HG03378 (cell line): ENCODE measurements around the gene PALLD.
"Not testable (repeated sequence)": the region's sequence is repeated elsewhere in the genome, so short reads cannot be mapped to it uniquely, and the experiment has no call there.

ENCODE experiments used
- ATAC-seq: cut with Tn5 transposase; IDR thresholded peaks from one replicate; pipeline ENCODE4 v1.9.1; 2021; ENCODE audit warnings: mild to moderate bottlenecking, moderate library complexity; ENCODE audit not compliant: unreplicated experiment

The PALLD gene

DNA sequence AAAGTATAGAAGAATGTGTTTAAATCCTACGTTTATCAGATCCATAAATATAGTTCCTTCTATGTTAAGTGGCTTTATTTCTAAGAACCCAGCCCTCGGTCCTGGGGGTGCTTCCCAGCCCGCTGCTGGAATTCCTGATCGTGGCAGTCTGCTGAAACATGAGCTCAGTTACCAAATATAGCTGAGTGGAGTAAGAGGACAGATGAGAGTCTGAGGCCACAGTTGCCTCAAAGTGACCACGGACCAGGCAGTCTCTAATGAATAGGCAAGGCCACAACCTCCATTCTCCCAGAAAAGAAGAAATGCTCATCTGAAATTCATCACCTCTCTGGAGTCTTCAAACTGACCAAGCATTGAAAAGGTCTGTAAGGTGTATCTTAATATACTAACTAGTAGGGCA, at the start of gene PALLD:
TSS of gene PALLD (plus strand) at position 219 of the 400 bp plus-strand sequence.
- no peak for ATAC-seq

DNA sequence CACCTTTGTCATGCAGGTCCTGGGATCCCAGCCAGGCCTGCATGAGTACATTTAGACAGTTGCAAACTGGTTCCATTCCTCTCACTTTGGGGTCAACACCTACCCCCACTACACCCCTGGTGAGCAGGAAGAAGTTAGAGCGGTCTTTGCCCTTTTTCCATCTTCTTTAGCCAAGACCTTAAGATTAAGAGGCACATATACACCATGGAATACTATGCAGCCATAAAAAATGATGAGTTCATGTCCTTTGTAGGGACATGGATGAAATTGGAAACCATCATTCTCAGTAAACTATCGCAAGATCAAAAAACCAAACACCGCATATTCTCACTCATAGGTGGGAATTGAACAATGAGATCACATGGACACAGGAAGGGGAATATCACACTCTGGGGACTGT, 47.8 kb upstream of the PALLD start:
- not testable (repeated sequence) for ATAC-seq

DNA sequence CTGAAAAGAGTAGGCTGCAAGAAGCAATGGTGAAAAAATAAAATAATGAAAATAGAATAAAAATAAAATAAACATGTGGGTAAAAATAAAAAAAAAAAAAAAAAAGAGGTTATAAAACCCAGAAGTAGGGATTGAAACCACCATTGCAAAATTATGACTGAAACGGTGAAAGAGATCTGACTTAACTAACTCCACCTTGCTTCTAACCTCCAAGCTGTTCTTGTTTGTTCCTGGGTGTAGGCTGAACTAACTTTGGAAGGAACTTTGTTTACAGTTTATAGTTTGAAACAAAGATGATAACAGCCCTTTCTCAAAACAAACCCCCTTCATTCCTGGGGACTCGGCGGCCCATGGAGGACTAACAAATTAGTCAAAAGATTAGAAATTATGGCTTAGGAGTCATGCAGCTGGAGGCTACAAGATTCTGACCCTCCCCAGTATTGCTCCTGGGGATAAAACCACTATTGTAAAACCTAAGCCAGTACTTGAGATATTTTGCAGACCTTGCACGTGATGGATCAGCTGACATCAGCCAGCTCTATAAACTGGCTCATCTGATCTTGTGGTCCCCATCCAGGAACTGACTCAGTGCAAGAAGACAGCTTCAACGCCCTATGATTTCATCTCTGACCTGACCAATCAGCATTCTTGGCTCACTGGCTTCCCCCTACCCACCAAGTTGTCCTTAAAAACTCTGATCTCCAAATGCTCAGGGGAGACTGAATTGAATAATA, 47.0 kb upstream of the PALLD start:
- ATAC-seq: no peak

DNA sequence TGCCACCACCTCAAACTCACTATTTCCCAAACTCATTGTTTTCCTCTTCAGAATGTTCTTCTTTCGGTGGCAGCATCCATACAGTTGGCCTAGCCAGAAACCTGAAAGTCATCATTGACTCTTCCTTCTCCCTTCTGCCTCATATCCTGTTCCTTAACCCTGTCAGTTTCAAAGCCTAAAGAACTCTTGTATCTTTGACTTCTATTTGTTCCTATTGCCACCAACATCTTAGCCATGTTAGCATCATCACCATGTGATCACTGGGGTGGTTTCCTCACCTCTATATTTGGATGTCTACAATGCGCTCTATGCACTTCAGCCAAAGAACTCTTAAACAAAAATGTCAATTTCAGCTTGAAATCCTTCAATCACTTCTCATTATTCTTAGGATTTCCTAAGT, 45.5 kb upstream of the PALLD start:
- ATAC-seq: peak; percentile 18

DNA sequence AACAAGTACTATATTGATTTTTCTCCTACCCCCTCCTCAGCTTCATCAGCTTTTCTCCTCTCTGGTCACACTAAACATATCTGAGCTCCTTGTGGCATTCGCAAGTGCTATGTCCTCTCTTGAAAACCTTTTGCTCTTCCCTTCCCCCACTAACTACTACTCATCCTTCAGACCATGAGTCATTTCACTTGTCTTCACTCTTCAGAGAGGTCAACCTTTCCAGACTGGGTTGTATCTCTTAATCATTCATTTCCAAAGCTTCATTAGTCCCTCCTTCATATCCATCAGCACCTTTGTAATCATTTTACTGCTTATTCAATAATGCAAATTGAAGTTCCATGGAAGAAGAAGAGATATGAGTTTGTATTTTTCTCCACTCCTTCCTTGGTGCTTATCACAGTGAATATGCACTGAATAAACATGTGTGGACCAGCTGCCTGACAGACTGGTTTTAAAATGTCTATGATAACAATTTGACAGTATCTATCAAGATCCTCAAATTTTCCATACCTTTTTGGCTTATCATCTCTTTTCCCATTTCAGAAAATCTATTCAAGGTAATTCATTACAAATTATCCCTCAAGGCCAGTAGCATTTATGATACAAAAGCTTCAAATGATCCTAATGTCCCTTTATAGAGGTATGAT, 45.0 kb upstream of the PALLD start:
- peak; percentile 88 for ATAC-seq

DNA sequence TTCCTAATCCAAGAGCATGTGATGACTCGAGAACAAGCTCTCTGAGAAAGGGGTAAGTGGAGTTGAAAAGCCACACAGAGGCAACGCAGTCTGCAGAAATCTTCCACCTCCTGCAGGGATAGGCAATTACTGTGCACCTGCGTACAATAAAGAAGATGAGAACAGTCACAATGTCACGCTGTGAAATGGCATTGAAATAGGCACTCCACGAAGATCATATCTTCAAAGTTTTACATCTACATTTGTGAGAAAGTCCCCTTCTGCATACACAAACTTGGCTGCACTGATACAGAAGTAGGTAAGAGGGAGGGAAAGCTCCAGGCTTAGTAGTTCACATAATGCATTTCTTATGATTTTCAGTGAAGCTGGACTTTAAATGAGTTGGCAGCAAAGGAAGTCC, 43.7 kb upstream of the PALLD start:
- no peak for ATAC-seq

DNA sequence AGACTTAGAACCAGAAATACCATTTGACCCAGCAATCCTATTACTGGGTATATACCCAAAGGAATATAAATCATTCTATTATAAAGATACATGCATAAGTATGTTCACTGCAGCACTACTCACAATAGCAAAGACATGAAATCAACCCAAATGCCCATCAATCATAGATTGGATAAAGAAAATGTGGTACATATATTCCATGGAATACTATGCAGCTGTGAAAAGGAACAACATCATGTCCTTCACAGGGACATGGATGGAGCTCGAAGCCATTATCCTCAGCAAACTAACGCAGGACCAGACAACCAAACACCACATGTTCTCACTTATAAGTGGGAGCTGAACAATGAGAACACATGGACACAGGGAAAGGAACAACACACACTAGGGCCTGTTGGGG, 38.6 kb upstream of the PALLD start:
- not testable (repeated sequence) for ATAC-seq

DNA sequence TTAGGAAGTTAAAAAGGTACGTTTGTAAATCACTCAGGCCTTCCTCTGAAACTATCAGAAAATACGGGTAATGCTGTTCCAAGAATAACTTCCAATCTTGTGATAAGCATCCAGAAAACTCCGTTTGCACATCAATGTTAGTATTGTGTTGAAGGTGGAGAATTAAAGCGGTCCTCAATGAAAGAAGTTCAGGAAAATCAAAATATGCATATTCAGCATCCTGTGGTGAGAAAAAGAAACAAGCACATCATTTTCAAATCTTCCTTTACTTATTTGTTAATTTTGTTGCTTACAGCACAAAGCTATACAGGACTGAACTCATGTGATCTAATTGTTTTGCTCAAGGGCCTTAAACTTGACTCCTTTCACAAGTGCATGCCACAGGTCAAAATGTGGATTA, 35.0 kb upstream of the PALLD start:
- ATAC-seq: no peak

DNA sequence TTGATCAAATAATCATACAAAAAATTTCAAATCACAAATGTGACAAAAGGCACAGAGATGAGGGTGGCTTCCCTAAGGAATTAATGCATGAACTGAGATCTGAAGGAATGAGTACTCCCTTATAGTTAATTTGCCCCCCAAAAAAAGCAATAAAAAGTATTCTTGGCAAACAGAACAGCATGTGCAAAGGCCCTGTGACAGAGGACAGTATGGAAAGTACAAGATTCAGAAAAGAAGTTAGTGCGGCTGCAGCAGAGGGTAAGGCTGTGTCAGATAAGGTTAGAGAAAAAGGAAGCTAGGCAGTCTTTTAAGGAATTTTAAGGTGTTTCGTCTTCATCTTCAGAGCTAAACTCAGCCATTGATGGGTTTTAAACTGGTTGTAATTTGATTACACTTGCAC, 23.9 kb upstream of the PALLD start:
- no peak for ATAC-seq

DNA sequence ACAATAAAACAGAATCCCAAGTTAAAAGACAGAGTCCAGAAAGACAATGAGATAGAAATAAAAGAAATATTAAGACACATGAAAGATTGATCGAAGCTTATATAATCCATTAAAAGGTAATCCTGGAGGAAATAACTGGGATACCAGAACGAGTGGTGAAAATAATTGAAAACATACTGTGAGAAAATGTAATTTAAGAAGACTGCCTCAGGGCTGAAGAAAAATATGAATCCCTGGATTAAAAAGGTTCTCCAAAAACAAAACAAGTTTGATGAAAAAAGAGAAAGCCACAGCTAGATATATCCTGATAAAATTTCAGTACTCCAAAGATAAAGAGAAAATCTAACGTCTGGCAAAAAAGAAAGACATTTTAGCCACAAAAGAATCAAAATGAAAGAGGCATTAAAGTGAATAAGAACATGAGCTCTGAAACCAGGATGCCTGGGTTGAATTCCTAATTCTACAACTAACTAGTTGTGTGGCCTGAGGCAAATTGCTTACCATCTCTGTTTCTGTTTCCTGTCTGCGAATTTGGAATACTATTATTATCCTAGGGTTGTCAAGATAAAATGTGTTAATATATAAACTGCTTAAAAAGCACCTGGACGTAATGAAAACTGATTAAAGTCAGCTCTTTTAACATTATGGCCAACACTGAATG, 22.1 kb upstream of the PALLD start:
- no peak for ATAC-seq

DNA sequence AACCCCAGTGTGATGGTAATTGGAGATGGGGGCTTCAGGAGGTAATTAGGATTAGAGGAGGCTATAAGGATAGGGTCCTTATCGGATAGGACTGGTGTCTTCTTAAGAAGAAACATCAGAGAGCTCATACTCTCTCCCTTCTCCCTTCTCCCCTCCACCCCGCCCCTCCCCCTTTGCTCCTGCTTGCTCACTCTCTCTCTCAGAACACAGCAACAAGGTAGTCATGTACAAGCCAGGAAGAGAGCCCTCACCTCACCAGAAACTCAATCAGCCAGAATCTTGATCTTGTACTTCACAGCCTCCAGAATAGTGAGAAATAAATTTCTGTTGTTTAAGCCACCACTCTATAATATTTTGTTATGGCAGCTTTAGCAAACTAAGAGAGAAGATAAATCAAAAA, 21.1 kb upstream of the PALLD start:
- no peak for ATAC-seq

DNA sequence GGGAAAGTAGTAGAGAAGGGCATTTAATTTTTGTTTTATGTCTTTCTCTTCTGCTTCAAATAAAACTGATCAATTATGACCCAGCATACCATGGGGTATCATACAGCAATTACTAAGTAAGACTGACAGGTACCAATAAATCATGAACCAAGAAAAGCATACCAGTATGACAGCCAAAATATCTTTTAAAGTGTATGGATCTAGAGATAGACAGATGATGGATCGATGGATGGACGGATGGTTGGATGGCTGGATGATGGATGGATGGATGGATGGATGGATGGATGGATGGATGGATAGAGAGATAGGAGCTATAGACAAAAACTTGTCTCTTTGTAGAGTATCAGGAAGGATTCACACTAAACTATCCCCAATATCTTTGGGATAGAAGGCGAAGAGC, 18.0 kb upstream of the PALLD start:
- no peak for ATAC-seq

DNA sequence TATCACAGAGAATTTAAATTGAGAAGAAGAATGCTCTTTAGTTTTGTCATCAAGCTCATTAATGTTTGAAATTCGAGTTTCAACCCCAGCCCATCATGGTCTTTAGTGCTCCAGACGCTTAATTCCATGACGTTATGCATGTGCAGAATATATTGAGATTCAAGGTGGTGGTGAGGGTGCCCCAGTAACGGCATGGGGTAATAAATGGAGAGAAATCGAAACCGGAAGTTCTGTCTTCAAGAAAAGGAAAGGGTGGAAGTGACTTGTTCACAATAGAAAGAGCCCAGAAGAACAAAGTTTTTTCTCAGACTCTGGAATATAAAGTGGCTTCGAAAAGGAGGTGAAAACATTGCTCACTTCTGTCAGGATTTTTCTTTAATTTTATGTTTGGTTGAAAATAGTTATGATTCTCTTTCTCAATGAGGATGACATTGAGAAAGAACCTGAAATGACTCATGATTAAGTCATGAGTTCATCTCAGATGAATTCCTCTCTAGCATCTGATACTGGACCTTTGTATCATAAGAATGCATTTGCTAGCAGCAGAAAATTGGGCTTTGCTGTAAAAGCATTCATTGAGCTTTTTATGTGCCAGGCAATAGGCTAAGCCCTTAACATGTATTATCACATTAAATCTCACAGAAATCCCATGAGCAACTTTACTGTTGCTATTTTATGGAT, 15.8 kb upstream of the PALLD start:
- ATAC-seq: peak; percentile 49

DNA sequence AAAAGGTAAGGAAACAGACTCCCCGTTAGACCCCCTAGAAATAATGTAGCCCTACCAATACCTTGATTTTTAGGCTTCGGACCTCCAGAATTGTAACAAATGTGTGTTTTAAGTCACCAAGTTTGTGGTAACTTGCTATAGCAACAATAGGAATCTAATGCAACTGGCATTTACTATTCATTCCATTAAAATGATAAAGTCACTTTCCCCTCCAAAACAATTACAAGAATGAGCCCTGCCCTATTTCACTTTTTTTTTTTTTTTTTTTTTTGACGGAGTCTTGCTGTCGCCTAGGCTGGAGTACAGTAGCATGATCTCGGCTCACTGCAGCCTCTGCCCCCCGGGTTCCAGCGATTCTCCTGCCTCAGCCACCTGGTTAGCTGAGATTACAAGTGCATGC, 13.0 kb upstream of the PALLD start:
- no peak for ATAC-seq

DNA sequence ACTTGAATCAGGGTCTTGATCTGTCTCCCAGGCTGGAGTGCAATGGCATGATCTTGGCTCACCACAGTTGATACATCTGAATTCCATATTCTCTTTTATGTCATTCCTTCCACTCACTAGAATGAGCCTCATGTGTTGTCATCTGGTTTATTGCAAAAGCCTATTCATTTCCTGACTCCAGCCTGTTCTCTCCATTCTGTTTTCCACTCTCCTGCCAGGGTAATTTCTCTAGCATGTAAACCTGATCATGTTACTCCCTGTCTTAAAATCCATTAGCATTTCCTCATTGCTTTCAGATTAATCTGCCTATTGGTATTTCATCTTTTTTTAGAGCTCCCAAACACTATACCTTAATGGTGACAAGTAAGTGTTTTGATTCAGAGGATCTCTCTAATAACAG, 12.2 kb upstream of the PALLD start:
- no peak for ATAC-seq

DNA sequence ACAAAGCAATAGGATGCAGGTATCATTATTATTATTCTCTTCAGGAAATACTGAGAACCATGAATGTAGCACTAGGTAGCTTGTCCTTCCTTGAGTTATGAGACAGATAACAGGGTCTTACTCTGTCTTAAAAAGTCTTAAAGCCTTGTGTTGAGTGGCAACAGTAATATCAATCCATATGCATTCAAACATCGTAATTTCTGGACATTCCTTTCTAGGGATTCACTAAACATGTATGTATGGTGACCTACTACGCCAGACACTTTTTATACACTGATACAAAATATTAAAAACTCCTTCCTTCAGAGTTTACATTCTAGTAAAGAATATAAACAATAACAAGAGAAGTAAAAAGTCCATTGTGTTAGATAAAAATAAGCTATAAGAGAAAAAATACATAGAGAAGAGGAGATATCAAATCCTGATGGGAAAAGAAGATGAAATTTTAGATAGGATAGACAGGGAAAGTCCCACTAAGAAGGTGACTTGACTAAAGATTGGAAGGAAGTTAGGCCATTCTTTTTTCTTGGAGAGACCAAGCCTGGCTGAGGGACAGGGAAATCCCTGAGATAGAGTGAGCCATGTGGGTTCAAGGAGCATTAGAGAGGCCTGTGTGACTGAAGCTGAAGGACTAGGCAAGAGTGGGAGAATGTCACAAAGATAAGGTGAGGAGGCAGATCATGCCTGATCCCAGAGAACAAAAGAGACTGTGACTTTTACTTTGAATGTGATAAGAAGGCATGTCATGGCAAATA, 11.5 kb upstream of the PALLD start:
- no peak for ATAC-seq

DNA sequence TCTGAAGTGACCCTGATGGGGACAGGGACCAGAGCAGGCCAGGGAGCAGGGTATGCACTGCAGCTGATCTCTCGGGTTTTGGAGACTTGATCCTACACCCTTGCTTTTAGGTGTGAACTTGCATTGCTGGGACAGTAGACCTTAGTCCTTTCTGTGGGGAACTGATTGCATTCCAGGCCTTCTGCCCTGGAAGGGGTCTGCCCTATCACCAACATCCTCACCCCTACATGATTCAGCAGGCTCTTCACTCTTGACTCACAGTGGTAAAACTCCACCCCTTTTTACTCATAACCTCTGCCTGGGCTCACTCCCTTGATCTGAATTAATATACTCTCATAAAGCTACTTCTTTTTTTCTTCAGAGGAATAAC, 10.0 kb upstream of the PALLD start:
- ATAC-seq: no peak

DNA sequence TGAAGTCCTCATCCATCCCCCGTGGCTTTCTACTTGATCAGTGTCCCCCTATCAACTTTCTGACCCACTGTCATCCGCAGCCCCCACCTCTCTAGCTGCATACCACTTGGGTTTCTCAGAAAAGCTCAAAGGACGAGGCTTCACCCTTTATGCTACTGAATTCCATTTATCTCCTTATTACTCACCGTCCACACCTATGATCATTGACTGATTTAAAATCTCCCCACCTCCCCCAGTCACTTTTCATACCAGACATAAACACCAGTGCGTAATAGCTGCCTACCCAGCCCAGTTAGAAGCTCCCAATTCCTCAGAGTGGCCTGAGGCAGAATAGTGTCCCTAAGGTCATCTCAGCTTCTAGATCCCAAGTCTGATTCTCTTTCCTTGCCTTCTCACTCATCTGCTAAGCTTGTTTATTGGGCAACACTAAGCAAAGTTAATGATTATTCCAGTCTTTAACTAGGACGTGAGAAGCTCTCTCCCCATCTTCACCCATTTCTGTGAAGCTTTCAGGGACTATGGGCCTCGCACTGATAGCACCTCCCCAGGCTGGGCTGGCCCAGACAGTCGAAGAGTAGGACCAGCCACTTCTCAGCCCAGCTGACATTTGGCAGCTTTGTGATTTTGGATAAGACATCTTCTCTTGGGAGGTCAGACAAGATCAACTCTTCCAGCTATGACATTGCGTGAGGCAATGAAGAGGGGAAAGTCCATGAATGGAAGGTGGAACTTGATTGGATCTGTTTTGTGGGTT, 9.4 kb upstream of the PALLD start:
- no peak for ATAC-seq

DNA sequence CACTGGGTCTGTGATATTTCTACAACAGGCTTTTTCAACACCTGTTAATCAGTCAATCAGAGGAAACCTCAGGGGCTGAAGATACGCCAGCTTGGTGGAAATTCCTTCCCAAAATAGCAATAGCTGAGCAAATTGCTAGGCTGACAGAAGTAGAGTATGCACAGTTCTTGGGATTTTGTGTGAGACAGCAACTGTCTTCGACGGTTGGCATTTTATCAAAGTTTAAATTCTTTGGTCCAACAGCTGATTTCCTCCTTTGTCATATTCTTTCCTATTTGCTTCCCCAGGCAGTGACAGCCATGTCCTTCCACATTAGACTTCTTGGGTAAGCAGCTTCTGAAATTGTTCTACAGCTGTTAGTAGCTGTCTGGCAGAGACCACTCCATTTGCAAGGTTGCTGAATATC, 8.0 kb upstream of the PALLD start:
- no peak for ATAC-seq

DNA sequence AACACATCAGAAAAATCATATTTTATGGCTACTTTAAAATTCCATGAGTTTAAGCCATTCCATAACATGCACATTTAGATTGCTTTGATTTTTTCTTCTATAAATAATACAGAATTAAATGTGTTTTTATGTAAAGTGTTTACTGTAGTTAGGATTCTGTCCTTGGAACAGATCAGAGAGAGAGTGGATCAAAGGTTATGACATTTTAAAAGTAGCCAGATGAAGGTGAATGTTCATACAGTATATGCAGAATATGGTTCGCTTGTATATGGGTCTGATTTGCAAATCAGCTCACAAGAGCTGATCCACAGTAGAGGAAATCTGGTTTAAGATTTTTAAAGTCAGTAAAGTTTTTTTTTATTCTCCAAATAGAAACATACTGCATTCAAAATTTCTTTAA, 7.2 kb upstream of the PALLD start:
- no peak for ATAC-seq
